HG02970 (cell line): ENCODE results near the gene PNPLA1.

Experiments
- ATAC-seq: cut with Tn5 transposase; IDR thresholded peaks from one replicate; pipeline ENCODE4 v1.9.1; 2021; ENCODE audit warnings: mild to moderate bottlenecking, moderate library complexity, moderate number of reproducible peaks; ENCODE audit not compliant: unreplicated experiment, low FRiP score

Gene PNPLA1

DNA sequence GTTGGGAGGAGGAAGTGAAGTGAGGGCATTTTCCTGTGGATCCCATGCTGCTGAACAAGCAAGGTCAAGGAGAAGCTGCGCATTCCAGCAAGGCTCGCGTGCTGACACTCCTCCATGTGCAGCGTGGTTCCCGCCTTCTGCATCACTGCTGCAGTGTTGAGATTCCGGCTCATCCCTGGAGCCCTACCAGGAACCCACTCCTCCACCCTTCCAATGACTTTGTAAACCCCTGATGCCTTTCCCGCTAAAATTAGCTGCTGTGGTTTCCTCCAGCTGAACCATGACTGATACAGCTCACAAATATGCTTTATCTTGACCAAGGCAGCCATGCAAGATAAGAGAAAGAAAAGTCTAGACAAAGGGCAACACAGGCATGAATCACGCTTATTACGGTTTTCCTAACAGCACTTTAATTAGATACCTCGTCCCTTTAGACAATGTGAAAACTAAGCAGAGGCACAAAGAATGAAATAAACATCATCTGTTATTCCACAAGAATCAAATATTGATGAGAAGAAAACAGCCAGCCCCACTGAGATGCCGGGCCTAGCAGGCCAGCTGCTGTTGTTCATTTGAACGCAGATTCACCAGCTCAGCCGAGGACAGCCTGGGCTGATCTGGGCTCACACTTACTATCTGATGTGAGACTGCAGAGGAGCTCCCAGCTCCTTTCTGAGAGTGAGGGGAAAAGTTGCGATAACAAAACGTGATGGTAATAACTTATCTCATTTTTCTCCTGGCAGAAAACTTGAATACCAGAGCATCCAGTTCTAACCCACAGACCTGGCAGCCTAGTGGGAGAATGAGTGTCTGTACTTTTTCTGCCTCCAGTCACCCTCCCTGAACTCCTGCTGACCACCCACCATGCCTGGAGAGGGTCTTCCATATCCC lies 81.1 kb downstream of the PNPLA1 start:
- no peak for ATAC-seq

DNA sequence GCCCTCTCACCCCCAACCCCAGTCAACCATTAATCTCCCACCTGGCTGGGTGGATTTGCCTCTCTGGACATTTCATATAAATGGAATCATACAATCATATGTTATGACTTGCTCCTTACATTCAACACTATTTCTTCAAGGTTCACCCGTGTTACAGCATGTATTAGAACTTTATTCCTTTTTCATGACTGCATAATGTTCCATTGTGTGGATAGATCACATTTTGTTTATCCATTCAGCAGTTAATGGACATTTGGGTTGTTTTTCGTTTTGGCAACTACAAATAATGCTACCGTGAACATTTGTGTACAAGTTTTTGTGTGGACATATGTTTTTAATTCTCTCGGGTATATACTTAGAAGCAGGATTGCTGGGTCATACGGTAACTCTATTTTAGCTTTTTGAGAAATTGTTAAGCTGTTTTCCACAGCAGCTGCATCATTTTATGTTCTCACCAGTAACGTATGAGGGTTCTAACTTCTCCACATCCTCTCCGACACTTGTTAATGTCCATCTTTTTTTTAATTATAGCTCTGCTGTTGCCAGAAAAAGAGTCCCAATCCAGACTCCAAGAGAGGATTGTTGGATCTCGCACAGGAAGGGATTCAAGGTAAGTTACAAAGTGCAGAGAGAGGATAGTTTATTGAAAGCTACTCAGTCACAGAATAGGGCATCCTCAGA lies 82.8 kb downstream of the PNPLA1 start:
- no peak for ATAC-seq

DNA sequence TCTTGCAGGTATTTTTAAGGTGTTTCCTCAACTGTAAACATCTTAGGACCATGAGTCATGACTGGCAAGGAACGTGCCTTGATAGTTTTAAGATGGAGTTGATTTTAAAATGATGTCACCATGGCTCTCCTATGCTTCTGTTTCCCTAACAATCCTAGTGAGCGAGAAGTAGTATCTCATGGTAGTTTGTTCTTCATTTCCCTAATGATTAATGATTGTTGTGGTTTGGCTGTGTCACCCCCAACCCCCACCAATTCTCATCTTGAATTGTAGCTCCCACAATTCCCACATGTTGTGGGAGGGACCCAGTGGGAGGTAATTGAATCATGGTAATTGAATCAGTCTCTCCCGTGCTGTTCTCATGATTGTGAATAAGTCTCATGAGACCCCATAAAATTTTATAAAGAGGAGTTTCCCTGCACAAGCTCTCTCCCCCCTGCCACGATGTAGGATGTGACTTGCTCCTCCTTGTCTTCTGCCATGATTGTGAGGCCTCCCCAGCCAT lies 83.6 kb downstream of the PNPLA1 start:
- no peak for ATAC-seq

DNA sequence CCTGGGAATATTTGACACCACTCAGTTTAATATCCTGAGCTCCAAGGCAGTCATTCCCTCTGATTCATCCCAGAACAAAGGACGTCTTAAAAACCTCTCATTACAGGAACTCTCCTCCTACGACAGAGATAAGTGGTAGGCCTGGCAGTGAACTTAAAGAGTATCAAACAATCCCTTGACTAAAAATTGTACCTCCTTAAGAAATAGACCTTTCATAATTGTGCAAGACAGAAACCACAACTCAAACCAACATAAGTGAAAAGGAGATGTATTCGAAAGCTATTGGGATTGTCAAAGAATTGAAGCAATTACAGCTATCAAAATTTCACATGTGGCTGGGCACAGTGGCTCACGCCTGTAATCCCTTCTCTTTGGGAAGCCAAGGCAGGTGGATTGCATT lies 86.0 kb downstream of the PNPLA1 start:
- ATAC-seq: no peak

DNA sequence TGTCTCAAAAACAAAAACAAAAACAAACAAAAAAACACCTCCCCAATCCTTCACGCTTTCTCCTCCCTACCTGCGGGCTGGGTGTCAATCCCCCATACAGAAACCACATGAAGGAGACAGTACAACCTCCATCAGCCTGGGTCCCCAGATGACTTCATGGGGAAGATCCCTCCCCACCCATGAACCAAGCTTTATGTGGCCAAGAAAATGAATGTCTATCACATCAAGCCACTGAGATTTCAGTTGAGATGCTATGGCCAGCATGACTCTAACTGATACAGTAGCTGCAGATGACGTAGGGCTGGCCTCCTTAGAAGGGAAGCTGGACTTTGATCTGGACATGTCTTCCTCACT lies 88.0 kb downstream of the PNPLA1 start:
- no peak for ATAC-seq
